Stimulated activated CD4-positive, alpha-beta T cell treated with anti-CD3 and anti-CD28 coated beads, Interleukin-1b, Interleukin-23, amount 100 ng/mL, for 48 hours (primary cell): ENCODE measurements around the gene PTPN11.
"Not testable (repeated sequence)": the region's sequence is repeated elsewhere in the genome, so short reads cannot be mapped to it uniquely, and the experiment has no call there.

Experiments used
- DNase-seq: peaks from one replicate; pipeline ENCODE4 v3.0.0-alpha.2; 2020

PTPN11 gene

DNA sequence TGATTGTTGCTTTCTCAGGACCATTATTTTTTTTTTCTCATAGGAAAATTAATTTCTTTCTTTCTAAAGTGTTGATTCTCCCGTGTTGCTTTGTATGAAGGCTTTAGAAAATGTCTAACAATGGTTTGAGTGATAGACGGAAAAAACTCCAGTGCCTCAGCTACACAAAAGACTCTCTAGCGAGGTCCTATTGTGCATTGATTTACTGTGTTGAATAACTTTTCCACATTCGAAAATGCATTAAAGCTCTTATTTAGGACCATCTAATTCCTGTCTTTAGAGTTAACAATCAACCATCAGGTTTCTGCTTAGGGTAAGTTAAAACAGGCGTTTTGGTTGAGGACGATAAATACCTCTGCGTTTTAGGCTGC, 99.6 kb downstream of the PTPN11 start:
- DNase-seq = no peak

DNA sequence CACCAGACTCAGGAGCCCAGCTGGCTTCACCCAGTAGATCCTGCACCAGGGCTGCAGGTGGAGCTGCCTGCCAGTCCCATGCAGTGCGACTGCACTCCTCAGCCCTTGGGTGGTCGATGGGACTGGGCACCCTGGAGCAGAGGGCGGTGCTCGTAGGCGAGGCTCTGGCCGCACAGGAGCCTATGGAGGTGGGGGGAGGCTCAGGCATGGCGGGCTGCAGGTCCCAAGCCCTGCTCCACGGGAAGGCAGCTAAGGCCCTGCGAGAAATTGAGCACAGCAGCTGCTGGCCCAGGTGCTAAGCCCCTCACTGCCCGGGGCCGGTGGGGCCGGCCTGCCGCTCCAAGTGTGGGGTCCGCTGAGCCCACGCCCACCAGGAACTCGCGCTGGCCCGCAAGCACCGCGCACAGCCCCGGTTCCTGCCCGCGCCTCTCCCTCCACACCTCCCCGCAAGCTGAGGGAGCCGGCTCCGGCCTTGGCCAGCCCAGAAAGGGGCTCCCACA, 101.1 kb downstream of the PTPN11 start:
- DNase-seq = not testable (repeated sequence)

DNA sequence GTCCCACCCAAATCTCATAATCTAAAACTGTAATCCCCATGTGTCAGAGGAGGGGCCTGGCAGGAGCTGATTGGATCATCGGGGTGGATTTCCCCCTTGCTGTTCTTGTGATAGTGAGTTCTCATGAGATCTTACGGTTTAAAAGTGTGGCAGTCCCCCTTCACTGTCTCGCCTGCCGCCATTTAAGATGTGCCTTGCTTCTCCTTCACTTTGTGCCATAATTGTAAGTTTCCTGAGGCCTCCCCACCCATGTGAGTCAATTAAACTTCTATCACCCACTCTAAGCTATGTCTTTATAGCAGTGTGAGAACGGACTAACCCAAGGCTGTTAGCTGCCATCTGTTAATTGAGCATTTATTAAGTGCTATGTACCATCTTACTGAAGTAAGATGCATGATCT, 105.1 kb downstream of the PTPN11 start:
- no peak for DNase-seq

DNA sequence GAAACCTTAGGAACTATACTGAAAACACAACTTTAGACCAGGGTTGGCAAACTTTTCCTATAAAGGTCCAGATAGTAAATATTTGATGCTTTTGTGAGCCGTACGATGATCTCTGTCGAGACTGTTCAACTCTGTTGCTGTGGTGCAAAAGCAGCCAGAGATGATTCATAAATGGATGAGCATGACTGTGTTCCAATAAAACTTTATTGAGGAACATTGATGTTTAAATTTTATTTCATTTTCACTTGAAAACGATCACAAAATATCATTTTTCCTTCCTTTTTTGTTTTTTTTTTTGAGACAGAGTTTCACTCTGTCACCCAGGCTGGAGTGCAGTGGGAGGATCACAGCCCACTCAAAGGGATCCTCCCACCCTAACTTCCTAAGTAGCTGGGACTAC, 105.5 kb downstream of the PTPN11 start:
- no peak for DNase-seq

DNA sequence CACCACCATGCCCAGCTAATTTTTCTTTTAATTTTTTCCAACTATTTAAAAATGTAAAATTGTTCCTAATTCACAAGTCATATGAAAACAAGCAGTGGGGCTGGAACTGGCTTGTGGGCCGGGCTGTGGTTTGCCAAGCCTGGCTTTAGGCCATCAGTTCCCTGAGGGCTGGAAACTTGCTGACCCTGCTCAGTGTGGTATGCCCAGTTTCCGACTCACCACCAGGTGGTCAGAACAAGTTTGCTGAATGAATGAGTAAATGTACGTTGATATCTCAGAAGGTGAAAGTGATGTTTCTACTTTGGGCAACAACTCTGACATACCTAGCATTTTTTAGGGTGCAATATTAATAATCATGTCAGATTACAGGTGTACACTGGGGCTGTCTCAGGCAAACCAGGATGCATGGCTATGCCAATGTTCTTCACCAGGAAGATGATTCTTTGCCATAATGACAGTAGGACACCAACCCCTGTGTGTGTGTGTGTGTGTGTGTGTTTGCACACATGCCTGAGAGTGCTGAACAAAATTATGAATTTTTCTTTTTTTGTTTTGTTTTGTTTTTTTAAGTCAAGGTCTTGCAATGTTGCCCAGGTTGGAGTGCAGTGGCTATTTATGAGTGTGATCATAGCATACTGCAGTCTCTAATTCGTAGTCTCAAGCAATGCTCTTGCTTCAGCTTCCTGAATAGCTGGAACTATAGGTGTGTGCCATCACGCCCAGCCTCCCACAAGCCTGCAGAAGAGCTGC, 106.1 kb downstream of the PTPN11 start:
- DNase-seq = no peak

DNA sequence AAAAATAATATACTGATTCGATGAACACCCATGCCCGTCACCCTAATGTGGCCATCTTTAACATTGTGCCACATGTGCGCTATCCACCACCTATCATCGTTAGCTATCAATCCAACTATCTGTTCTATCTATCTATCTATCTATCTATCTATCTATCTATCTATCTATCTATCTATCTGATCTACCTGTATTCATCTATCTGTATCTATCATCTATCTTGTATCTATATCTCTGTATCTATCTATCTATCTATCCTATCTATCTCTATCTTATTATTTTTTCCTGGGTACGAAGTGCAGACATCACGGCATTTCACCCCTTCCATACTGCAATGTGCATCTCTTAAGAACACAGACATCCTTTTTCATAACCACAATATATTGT, 106.7 kb downstream of the PTPN11 start:
- DNase-seq = no peak

DNA sequence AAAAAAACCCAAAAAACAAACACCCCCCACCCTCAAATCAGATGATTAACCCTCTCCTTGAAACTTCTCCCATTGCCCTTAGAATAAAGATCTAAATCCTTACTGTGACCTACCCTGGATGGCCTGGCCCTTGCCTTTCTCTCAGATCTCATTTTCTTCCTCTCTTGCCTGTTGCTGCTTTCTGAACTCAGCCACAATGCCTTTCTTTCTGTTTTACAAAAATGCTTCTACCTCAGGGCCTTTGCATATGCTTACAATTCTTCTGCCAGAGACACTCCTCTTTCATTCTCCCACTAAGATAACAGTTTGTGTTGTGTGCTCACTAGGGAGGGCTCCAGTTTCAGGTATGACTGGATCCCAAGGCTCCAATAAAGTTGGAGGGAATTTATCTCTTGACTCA, 108.3 kb downstream of the PTPN11 start:
- DNase-seq = no peak

DNA sequence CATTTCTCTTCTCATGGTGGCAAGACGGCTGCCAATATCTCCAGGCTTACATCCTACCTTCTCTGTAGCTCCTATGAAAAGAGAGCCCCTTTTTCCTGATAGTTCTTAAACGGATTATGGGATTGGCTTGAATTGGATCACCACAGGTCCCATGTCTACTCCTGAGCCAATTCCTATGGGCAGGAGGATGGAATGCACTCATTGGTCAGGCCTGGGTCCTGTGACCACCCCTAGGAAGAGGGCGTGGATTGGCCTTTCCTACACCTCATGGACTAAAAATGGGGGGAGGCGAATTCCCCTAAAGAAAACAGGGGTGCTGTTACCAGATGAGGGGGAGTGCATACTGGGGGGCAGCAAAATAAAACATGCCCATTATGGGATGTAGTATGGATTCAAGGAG, 108.8 kb downstream of the PTPN11 start:
- DNase-seq = no peak

DNA sequence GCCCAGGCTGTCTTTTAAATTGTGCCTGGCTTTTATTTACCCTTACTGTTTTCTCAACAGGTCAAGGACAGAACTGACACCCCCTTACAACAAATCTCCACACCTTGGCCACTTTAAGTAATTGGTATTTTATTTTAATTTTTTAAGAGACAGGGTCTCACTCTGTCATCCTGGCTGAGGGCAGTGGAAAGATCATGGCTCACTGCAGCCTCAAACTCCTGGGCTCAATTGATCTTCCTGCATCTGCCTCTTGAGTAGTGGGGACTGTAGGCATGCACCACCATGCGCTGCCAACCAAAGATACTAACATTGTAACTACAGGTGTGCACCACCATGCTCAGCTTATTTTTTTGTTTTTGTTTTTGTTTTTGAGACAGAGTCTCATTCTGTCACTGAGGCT, 109.8 kb downstream of the PTPN11 start:
- DNase-seq = no peak

DNA sequence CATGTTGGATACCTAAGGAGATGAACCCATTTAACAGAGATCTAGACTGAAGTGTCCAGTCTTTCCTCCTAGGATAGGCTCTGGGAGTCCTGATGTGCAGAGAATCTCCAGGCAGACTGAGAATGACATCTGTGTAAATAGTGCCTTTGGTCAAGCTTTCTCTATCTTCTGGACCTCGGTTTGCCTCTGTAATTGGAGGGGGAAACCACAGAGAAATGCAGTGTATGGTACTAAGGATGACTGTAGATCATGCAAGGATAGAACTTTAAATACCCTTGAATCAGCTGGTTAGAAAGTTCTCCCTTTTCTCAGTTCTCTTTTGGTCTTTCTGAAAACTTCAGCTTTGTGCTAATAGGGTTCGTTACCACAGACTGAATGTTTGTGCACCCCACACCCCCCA, 112.2 kb downstream of the PTPN11 start:
- no peak for DNase-seq

DNA sequence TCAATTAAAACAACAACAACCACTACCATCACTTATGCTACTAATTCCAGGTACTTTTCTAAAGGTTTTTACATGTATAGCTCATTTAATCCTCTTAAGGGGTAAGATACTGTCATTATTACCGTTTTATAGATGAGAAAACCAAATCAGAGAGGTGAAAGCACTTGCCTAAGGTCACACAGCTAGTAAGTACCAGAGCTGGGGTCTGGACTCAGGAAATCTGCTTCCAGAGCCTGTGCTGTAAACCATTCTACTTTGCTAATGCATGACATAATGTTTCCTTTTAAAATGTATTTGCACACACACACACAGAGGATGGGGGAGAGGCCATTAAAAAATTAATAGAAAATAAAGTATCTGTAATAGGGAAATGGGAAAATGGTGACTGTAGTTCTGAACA, 113.4 kb downstream of the PTPN11 start:
- DNase-seq = no peak

DNA sequence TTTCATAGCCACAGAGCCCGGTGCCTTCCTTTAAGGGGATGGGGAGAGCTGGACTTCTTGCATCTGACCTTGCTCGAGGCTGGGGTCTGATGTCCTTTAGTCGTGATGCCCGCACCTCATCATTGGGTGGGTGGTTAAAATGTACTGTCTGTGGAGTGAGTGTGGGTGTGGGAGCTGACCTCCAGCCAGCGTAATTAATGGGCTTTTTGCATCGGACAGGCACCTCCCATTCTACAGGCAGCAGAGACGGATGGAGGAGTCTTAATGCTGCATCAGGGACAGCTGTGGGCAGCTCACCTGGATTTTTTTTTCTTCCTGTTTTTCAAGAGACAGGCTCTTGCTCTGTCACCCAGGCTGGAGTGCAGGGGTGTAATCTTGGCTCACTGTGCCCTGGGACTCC, 114.8 kb downstream of the PTPN11 start:
- no peak for DNase-seq

DNA sequence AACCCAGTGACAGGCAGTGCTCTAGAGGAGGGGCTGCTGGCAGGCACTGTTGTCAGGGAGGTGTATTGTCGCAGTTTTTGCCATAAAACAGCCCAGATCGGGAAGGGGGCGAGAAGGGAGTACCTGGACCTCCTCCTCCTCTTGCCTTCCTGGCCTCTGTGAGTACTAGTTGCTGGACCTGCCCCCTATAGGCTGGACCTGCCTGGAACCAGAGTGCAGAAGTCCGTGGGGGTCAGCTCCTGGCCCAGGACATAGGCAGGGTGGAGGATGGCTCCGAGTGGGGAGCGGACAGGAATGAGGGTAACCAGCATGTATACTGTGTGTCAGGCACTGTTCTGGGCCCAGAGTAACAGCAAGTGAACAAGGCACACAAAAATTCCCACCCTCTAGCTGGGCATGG, 116.3 kb downstream of the PTPN11 start:
- DNase-seq = no peak

DNA sequence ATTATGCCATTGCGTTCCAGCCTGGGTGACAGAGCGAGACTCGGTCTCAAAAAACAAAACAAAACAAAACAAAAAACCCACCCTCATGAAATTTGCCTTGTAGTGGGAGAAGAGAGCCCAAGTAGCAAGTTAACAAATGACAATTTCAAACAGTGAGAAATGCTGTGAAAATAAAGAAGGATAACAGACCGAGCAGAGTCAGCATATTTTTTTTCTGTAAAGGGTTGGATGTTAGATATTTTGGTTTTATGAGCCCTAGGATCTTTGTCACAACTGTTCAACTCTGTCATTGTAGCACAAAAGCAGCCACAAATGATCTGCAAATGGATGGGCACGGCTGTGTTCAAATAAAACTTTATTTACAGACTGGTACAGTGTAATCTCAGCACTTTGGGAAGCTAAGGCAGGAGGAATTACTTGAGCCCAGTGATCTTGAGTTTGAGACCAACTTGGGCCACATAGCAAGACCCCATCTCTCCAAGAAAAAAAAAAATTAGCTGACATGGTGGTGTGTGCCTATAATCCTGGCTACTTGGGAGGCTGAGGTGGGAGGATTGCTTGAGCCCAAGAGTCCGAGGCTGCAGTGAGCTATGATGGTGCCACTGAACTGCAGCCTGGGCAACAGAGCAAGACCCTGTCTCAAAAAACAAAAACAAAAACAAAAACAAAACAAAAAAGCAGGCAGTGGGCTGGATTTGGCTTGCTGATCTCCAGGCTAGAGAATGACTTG, 117.1 kb downstream of the PTPN11 start:
- DNase-seq = no peak

DNA sequence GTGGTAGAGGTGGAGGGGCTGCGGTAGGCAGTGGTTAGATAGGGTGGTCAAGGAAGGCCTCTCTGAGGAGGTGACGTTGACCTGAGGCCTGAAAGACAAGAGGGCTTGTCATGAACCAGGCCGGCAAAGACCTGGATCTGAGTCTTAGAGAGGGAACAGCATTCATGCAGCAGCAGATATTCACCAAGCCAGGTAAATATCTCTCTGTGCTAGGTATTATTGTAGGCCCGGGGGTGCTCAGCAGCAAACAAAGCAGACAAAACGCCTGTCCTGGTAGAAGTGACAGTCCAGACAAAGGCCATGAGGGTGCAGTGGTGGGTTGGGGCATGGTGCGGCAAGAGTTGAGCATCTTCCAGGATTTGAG, 117.6 kb downstream of the PTPN11 start:
- no peak for DNase-seq

DNA sequence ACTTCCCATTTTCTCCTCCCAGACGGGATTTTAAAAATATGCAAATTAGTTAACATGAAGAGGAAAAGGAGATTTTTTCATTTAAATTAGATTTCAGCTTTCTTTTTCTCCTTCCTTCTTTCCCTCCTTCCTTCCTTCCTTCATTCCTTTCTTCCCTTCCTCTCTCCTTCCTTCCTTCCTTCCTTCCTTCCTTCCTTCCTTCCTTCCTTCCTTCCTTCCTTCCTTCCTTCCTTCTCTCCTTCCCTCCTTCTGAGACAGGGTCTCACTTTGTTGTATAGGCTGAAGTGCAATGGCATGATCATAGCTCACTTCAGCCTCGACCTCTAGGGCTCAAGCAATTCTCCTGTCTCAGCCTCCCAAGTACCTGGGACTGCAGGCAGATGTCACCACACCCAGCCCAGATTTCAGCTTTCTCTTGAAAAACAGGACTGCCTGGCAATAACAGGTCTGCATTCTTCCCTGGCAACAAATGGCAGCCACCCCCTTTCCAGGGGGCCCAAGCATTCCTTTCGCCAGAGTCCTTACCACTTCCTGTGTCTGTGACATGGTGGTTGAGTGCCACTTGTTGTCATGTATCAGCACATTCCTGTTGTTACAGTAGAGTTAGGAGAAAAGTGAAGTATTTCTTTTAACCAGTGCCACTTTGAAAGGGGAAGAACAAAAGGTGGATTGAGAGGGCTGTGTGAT, 119.1 kb downstream of the PTPN11 start:
- no peak for DNase-seq

DNA sequence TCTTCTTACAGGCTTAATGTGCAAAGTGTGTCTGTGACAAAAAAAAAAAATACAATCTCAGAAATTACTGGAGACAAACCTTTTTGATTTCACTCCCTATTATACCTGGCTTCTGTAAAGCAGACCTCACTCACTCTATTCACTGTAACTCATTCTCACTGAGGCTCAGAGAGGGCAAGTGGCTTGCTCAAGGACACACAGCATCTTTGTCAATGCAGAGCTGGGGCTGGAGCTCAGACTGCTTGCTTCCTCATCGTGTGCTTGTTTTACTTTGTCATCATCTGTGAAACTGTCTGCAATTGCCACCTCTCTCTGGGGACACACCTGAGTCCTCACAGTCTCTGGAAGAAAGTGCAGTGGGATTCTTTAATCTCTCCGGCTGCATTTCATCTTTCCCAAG, 120.0 kb downstream of the PTPN11 start:
- no peak for DNase-seq

DNA sequence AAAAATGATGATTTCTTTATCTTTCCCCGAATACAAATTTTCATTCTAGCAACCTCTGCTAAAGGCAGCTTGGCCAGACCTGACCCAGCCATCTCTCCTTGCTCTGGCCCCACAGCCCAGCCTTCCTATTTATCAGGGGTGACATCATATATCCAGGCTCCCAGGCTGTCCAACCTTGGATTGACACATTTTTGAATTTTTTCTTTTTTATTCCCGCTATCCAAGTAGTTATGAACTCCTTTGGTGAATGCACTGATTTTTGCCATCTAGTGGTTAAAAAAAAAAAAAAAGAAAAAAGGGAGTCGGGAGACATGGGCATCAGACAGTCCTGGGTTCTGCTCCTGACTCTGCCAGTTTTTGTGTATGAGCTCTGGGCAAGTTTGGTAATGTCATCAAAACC, 120.5 kb downstream of the PTPN11 start:
- no peak for DNase-seq

DNA sequence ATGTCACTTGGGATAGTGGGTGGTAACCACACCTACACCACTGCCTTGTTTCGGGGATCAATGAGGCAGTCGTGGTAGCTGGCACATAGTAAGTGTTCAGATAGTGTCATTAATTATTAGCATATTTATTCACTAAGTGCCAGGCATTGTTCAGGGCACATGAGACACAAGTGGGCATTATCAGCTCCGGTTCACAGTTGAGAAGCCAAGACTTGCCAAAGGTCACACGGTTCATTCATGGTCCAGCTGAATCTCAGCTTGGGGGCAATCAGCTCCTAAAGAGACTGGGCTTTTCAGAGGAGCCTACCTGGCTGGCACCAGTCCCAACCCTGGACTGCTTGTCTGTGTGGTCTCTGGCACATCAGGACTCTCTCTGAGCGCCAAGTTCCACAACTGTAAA, 121.3 kb downstream of the PTPN11 start:
- DNase-seq = no peak

DNA sequence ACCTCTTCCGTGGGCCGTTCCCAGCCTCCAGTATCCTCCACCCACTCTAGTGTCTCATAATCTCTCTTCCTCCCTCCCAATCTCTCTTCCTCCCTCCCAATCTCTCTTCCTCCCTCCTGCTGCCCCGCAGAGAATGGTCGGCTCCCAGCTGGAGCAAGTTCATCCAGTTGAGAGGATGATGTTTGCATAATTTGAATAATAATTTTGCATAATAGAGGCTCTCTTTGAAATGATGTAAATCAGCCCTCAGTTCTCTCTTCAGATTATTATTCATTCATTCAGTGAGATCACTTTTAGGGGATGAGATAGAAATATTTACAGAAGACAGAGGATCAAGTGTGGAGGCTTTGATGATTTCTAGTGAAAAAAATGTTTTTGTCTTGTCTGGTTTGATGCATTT, 125.0 kb downstream of the PTPN11 start:
- no peak for DNase-seq

DNA sequence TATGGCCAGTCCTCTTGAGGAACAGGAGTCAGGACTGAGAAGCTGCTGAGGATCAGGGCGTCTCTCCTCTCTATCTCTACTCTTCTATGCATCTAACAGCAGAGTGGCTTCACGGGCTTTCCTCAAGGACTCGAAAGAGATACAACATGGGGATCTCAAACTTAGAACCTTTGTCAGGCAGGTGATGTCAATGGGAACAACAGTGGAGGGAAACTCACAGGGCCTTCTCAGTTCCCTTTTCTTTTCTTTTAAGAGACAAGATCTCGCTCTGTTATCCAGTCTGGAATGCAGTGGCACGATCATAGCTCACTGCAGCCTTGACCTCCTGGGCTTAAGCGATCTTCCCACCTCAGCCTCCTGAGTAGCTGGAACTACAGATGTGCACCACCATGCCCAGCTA, 127.6 kb downstream of the PTPN11 start:
- DNase-seq = no peak

DNA sequence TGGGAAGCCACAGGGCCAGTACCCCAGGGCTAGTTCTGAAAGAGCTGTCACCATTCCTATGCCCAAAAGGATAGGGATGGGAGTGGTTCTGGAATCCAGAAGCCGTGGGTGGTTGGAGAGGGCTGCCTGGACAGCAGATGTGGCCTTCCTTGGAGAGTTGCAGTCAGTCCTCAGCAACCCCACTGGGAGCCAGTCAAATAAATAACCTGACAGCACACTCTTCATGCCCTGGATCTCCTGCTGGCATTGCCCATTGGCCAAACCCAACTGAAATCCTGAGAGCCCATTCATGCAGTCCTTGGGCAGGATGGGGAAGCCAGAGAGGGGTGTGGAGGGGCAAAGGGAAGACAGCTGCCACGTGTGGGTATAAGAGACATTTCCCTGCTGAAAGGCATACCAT, 128.2 kb downstream of the PTPN11 start:
- DNase-seq = no peak

DNA sequence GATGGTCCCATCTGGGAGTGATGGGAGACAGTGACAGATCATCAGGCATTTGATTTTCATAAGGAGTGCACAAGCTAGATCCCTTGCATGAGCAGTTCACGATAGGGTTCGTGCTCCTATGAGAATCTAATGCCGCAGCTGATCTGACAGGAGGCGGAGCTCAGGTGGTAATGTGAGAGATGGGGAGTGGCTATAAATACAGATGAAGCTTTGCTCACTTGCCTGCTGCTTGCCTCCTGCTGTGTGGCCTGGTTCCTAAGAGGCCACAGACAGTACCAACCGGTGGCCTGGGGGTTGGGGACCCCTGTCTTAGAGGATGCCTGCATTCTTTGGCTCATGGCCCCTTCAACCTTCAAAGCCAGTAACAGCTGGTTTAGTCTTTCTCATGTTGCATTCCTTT, 130.3 kb downstream of the PTPN11 start:
- no peak for DNase-seq

DNA sequence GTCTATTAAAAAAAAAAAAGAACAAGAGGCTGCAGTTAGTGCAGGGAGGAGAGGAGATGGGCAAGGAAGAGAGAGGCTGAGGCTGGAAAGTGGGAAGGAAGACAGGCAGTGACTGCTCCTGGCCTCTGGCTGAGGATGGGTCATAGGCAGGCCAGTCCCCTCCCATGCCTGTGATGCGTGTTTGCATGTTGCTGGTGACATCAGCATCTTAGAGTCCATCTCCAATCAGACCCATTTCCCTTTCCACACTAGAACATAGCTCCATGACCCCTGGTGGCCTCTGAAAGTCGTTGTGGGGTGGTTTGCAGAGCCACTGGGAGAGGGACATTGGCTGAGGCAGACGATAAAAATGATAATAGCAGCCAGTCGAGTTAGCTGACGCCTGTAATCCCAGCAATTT, 132.9 kb downstream of the PTPN11 start:
- DNase-seq = no peak
